C1 segment of cervical spinal cord (tissue), 14 donors: Measurements from ENCODE around the gene DHX8.
A peak's percentile ranks its signal among the peaks of the same experiment; 100 is the strongest.

Experiments
- DNase-seq, 14 donors: peaks; one replicate each; lab custom pipeline; 2025; lab: John Stamatoyannopoulos, UW

The DHX8 gene

DNA sequence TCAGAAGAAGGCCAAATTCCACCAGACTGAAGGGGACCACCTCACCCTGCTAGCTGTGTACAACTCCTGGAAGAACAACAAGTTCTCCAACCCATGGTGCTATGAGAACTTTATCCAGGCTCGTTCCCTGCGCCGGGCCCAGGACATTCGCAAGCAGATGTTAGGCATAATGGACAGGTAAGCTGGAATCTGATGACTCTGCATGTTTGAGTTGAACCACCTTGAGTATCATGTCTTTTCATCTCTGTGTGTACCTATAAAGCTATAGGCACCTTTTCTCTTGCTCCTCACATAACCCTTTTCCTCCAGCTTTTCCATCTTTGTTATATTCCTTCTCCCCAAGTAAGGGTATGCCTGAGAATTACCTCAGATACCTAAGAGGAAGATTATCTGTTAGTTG, 37.6 kb downstream of the DHX8 start:
- DNase-seq: no peak

- no peak for DNase-seq
These were observed 41.3 kb downstream of the DHX8 start for GRCh38 chr17:43524945-43525575.

DNA sequence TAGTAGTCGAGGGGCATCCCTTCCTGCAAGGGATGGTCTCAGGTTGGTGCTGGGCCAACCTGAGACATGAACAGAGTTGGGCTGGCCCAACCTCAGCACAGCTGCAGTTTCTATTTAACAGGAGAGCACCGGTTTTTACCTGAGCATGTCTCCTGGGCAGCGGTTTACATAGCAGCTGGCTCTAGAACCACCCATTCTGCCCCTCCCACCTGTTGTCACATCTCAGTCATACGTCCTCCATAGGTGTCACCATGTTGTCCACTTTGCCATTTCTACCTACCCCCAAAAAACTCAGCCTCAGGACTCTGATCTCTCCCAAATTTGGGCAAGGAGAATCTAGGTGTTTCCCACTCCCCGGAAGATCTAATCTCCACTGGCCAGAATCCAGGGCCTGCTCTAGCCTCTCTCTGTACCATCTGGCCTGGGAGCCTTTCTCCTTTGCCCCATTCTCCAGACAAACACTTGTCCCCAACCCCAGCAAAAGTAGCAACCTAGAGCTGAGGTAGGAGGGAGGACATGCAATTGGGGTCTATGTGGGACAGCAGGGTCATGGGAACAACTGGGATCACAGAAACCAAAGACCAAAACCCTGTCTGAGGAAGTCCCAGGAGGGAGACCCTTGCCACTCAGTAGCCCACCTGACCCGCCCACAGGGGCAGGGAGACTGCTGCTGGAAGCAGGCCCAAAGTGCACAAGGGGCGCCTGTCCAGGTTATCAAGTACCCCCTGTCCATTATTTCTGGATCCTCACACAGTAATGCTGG, 43.3 kb downstream of the DHX8 start:
- no peak for DNase-seq

DNA sequence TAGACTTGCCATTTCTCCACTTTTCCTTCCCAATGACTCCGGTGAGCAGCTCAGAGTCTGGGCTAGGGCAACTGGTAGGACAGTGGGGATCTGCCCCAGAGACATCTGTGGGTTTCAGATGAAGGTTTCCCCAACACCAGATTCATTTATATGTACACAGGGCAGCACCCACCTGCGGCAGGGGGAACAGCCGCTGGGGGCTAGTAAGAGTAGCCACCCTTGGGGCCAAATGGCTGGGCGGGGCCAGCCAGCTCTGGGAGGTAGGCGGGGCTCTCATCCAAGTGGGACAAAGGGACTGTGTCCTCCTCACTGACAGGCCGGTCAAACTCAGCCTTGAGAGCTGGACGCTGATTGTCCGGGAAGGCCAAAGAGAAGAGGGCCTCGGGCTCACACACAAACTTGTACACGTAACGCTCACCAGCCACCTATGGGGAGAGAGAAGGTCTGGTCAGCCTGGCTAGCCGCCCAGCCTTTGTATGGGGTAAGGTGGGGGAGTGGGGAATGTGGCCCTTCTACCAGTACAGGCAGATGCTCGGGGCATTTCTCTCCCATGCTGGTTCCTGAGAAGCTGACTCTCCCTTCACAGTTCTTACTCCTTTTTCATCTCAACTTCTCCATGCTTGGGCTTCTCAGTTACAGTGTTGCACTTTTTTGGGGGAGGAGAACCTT, 44.7 kb downstream of the DHX8 start:
- DNase-seq: peak in 4 of 14 donors; percentile 6 to 51 (median 26)

DNA sequence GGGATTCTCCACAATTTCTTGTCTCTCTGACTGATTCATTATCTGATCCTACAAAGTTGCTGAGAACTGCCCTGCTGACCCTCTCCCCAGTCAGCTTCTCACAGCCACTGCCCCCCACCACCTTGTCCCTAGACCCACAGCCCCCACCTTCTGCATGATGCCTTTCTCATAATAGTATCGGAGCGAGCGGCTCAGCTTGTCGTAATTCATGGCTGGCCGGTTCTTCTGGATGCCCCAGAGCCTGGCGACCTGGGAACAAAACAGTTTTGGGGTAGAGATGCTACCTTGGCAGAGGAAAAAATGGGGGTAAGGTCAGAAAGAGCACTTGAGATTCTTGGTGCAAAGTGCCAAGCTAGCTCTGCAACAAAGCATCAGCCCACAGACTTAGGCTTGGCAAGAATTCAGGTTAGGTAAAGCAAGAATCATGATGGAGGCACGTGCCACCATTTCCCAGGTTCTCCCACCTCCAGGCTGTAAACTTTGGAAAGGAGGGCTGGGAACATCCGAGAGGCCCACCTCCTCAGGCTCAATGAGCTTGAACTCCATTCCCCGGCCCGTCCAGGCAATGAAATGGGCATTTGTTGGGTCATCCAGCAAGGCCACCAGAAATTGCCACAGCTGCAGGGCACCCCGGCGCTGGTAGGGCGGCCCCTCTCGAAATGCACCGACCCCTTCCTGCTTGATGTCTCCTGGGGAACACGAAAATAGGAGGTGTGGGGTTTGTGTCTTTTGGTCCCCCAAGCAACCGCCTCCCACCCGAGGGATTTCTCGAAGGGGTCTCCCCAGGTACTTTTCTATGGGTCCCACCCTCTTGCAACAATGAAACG, 45.4 kb downstream of the DHX8 start:
- no peak for DNase-seq

DNA sequence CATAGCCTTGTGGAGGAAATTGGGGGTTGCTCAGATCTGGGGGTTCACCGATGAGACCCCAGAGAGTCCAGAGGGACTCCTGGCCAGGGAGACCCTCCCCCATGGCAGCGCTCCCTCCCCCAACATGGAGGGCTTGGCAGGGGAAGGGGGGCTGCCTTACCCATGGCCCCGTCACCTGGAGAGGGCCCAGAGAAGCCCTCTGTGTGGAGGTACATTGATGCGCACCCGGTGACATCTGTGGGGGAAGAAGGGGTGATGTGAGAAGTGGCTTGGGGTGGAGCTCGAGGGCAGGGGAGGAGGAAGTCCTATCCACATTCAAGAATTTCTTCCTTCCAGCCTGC, 46.1 kb downstream of the DHX8 start:
- DNase-seq: no peak

DNA sequence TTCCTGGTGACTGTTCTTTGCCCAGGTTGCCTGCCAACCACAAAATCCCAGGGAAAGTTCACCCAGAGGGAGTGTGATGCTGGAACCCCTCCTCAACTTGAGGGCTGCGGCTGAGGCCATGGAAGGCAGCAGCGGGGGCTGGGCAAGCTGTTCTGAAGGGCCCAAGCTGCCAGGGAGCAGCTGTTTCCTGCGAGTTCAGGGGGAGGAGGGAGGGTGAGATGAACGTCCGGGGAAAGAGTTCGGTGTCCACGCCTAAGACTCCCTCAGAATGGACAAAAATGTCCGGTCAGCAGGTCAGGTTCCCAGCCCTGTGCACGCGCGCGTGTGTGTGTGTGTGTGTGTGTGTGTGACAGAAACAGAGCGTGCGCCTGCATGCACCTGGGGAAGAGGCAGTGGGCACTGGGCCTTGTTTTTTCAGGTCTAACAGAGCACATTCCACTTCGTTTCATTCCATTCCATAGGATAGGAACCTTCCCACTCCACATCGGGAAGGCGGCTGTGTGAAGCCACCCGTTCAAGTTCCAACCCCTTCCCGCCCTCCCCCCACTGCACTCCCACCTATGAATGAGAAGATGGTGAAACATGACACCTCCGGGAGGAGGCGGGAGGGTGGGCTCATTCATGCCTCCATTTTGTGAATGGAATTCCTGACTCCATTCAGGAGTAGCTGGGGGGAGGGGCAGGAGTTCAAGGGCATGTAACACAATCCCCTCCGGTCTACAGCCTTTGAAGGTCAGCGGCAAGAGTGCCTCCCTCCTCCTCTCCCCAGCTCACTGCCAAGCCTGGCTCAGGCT, 46.7 kb downstream of the DHX8 start:
- no peak for DNase-seq

GRCh38 chr17:43531082-43531378, 47.3 kb downstream of the DHX8 start:
- no peak for DNase-seq

DNA sequence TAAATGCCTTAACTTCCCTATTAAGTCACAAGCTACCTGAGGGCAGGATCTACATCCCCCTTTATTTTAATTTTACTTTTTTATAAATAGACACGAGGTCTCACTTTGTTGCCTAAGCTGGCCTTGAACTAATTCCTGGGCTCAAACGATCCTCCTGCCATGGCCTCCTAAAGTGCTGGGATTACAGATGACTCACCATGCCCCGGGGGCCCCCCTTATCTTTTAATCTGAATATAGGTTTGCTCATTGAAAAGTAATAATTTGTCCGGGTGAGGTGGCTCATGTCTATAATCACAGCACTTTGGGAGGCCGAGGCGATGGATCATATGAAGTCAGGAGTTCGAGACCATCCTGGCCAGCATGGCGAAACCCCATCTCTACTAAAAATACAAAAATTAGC, 48.2 kb downstream of the DHX8 start:
- no peak for DNase-seq

DNA sequence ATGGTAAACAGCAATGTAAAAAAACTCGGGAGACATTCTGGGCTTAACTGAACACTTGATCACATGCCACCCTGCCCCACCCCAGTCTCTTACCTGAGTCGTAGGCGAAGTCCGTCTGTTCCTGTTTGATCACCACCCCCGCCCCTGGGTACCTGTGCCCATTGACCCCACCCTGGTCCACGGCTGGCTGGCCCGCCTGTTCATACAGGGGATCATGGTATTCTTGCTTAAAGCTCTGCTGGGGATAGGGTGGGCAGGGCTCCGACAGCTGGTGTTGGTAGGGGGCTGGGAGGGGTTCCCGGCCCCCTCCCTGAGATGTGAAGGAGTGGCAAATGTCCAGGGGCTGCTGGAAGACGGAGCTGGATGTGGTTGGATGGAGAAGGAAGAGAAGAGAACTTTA, 48.8 kb downstream of the DHX8 start:
- DNase-seq: no peak

DNA sequence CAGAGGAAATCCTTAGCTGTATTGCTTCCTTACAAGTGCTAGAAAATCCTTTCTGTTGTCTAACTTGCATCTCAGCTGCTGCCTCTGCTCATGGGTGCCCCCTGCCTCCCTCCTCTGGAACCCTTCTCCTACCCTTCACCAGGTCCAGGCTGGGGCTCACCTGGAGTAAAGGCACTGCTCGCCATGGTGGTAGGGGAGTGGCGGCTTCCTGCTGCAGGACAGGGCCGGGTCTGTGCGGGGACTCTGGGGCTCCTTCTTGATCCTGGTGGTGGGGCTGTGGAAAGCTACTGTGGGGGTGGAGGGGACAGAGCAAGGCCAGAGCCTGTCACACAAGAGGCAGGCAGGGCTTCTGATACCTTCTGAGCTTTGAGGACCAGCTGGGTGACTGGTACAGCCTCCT, 49.9 kb downstream of the DHX8 start:
- DNase-seq: no peak

DNA sequence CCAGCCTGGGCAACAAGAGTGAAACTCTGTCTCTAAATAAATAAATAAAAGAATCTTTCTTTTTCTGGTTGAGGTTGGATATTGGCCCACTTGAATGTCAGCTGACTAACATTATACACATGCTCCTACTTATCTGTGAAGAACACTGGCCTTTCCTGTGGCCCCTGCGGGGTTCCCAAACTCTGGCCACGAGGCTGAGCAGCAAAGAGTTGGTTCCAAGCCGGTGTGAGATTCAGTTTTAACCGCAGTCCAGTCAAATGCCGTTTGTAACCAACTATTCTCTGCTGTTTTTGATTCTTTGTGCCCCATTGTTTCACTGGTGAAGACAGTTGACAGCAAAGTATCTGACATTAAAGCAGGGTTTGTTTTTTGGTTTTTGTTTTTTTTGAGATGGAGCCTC, 51.1 kb downstream of the DHX8 start:
- no peak for DNase-seq

DNA sequence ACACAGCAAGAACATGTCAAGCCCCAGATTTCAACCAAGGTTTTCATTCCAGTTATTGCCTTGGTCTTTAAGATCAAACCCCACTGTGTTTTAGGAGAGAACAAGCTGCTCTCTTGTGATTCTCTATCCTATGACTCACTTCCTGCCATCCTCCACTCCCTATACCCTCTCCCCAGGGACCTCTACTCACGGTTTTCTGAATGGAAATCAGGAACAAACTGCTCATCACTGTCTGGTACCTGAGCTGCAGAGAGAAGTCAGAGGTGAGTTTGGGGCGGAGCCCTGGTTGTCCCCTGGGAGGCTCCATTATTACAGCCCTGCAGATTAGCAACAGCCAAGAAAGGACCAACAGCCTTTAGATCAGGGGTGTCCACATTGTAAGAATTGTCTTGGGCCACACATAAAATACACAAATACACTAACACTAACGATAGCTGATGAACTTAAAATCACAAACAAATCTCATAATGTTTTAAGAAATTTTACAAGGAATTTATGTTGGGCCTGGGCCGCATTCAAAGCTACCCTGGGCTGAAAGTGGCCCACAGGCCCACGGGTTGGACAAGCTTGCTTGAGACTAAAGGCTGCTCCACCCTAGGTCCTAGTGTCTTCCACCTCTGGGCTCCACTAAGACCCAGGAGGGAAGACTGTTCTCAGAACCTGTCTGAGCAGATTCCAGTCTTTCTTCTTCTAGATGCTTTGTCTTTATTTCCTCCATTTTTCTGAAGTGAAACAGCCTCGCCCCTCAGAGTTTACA, 52.6 kb downstream of the DHX8 start:
- no peak for DNase-seq

- no peak for DNase-seq
These were observed 57.3 kb downstream of the DHX8 start for GRCh38 chr17:43540821-43541674.

GRCh38 chr17:43542859-43543258, 59.1 kb downstream of the DHX8 start:
- no peak for DNase-seq

- DNase-seq: no peak
These were observed 59.5 kb downstream of the DHX8 start for GRCh38 chr17:43543300-43543699.

DNA sequence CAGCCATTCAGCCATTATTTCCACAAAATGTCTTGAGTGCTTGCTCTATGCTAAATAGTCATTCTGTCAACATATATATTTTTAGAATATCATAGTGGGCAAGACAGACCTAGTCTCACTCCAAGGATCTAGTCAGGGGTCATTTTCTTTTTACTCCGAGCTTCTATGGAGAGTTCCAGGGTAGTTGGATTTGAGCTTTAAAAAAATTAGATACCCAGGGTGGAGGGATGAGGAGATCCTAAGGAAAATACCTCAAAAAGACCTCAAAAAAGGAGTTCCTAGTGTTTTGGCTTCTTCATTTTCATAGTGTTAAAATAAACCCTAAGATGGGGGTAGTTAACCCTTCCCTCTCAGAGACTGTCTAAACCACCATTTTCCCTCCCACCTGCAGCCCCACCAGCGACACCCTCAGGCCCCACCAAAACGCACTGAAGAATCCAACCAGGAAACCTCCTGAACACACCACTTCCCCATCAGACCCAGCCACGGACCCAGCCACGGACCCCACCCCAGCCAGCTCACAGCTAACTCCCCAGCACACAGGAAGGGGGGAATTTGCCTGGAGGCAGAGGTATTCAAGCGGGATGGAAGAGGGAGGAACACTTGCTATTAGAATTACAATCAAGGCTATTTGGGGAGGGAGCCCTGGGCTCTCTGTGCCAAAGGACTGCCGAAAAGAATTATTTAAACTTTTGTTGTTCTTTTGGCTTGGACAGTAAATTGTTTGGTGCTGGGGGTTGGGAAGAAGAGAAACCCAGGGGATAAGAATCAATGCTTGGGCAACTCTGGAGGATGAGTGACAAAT, 60.2 kb downstream of the DHX8 start:
- no peak for DNase-seq

GRCh38 chr17:43545383-43545632, 61.5 kb downstream of the DHX8 start:
- DNase-seq: no peak
